CD4-positive, CD25-positive, alpha-beta regulatory T cell (primary cell): ENCODE results near the gene PINLYP. TPM values are rescaled to one million over a fixed set of nuclear protein-coding genes. Genes with fewer than 3 reads are reported as not detected.

Experiments
- ATAC-seq, 2 donors: fragments of 150-1000 bp; cut with Tn5 transposase; one replicate each; pipeline ENCODE4 v1.10.0; 2021; ENCODE audit warnings: low read depth in 2 of 2, moderate number of reproducible peaks in 2 of 2, moderate library complexity in 1 of 2
- DNase-seq, 3 donors: peaks; one replicate each; pipeline versions ENCODE4 v3.0.0 to v3.0.0-alpha.2; 2012 to 2022; ENCODE audit warnings: mixed read lengths in 1 of 3
- H3K27ac ChIP-seq: one replicate; pipeline ENCODE4 v1.7.0; 2013; ENCODE audit warnings: mild to moderate bottlenecking, low read length; ENCODE audit not compliant: insufficient read depth, poor library complexity, severe bottlenecking
- H3K27me3 ChIP-seq: one replicate; pipeline ENCODE4 v1.7.0; 2013; ENCODE audit warnings: low read length; ENCODE audit not compliant: control insufficient read depth, insufficient read depth
- H3K36me3 ChIP-seq: one replicate; pipeline ENCODE4 v1.7.0; 2013; ENCODE audit warnings: mild to moderate bottlenecking, low read length, moderate library complexity; ENCODE audit not compliant: control insufficient read depth, insufficient read depth
- H3K4me1 ChIP-seq: 2 replicates; pipeline ENCODE4 v1.7.0; 2013; ENCODE audit warnings: mild to moderate bottlenecking, low read length; ENCODE audit not compliant: insufficient read depth, control insufficient read depth, poor library complexity, severe bottlenecking
- H3K4me3 ChIP-seq: one replicate; pipeline ENCODE4 v1.7.0; 2013; ENCODE audit warnings: low read depth, mild to moderate bottlenecking, low read length, moderate library complexity
- H3K9me3 ChIP-seq, 2 experiments: 1 replicate in 1 of 2; 2 replicates in 1 of 2; pipeline ENCODE4 v1.7.0; 2013; ENCODE audit warnings: low read length in 2 of 2, mild to moderate bottlenecking in 1 of 2, moderate library complexity in 1 of 2; ENCODE audit not compliant: control insufficient read depth in 2 of 2
- H3K27ac Mint-ChIP-seq, 3 donors: one replicate each; pipeline ENCODE4 v1.8.0; 2020 to 2022; ENCODE audit warnings: mild to moderate bottlenecking in 3 of 3, mixed read lengths in 3 of 3, moderate library complexity in 2 of 3
- H3K27me3 Mint-ChIP-seq: one replicate; pipeline ENCODE4 v1.8.0; 2022; ENCODE audit warnings: mild to moderate bottlenecking, mixed read lengths
- H3K36me3 Mint-ChIP-seq: one replicate; pipeline ENCODE4 v1.8.0; 2020; ENCODE audit warnings: mixed read lengths
- H3K4me1 Mint-ChIP-seq, 4 donors: one replicate each; pipeline ENCODE4 v1.8.0; 2020 to 2022; ENCODE audit warnings: mixed read lengths in 4 of 4, mild to moderate bottlenecking in 1 of 4
- H3K4me3 Mint-ChIP-seq, 4 donors: one replicate each; pipeline ENCODE4 v1.8.0; 2020 to 2022; ENCODE audit warnings: mild to moderate bottlenecking in 4 of 4, mixed read lengths in 4 of 4, moderate library complexity in 3 of 4
- H3K9me3 Mint-ChIP-seq, 7 donors: one replicate each; pipeline ENCODE4 v1.8.0; 2020 to 2022; ENCODE audit warnings: mixed read lengths in 7 of 7, mild to moderate bottlenecking in 3 of 7, moderate library complexity in 2 of 7
- polyA plus RNA-seq, 4 donors: library from polyadenylated mRNA; unstranded; fragments of 300-500 nt; fragmentation: Illumina TruSeq; gene quantifications; one replicate each; pipeline ENCODE4 v1.2.3, GENCODE V29; 2021
- total RNA-seq: library from RNA; stranded (reverse); gene quantifications from one replicate; pipeline ENCODE4 v1.2.3, GENCODE V29; 2022

PINLYP gene
- total and polyA plus RNA-seq, 5 donors from 2014 or later: 0.42 to 1.3 (median 0.65) TPM; not detected in 1

DNA sequence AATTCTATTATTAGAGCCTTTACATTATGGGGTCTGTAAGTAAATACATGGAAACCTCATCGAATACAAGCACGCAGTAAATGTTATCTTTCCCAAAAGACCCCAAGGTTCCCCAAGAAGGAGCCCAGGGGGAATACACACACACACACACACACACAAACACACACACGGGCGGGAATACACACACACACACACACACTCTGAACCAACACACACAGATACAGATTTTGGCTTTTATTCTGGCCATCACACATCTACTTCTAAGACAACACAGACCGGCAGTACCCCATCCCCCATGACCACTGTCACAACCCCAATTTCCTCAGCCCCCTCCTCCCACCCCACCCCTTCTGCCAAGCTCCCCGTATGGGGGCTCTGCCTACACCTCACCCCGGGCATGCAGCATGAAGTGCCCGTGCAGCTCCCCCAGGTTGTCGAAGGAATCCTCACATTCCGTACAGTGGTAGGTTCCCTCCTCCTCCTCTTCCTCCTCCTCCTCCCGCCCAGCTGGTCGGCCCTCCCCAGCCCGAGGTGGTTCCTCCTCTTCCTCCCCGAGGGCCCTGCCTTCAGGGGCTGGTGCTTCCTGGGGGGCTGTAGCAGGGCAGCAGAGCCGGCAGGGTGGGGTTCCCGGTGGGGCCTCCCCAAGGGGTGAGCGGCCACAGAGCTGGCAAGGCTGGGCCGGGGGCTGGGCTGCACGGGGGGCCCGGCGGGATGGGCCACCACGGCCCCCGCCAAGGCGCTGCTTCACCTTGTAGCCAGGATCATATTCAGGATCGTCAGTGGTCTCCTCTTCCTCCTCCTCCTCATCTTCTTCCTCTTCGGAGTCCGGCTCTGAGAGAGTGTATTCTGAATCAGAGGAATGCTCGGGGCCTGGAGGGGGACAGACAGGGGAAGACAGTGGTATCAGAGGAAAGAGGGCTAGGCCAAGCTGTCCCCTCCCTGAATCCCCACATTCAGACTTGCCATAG is 31.9 kb downstream of the PINLYP start:
- Mint-ChIP-seq H3K4me1 (peaks cover 5 to 15% (median 9%) of the 10 kb centered on the region in 4 donors), H3K27me3 (no peaks in the 10 kb centered on the region), H3K9me3 (no peaks in the 10 kb centered on the region), H3K36me3 (peaks cover 14% of the 10 kb centered on the region), H3K4me3 (no peak overlapping the region), H3K27ac (no peak overlapping the region)
- no peaks in the 10 kb centered on the region for H3K4me1 ChIP-seq
- H3K27ac ChIP-seq: no peak overlapping the region
- DNase-seq (no peak), ATAC-seq (no peak)
- peaks cover 17% of the 10 kb centered on the region for H3K36me3 ChIP-seq
- H3K27me3 ChIP-seq: no peaks in the 10 kb centered on the region
- H3K4me3 ChIP-seq: no peak overlapping the region
- no peaks in the 10 kb centered on the region for H3K9me3 ChIP-seq

DNA sequence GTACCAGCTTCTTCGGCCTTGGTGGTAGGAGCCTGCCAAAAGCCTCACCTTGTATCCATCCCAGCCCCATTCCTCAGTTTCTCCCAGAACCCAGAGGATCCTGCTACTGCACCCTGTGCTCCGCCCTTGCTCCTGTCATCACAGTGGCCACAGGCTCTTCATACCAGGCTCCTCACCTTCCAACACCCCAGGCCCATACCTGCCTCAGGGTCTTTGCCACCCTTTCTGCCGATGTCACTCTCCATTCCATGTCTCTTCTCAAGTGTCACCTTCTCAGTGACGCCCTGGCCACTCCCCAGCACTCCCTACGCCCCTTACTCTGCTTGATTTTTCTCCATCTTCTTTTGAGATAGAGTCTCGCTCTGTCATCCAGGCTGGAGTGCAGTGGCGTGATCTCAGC is 34.3 kb downstream of the PINLYP start:
- Histone ChIP-seq H3K9me3 (no peaks in the 10 kb centered on the region), H3K27me3 (no peaks in the 10 kb centered on the region), H3K4me1 (no peaks in the 10 kb centered on the region), H3K27ac (no peak overlapping the region), H3K36me3 (peaks cover 25% of the 10 kb centered on the region), H3K4me3 (no peak overlapping the region)
- no peak overlapping the region for H3K4me3 Mint-ChIP-seq
- H3K36me3 Mint-ChIP-seq: peaks cover 17% of the 10 kb centered on the region
- H3K4me1 Mint-ChIP-seq: peaks cover 8 to 19% (median 15%) of the 10 kb centered on the region in 4 donors
- H3K27ac Mint-ChIP-seq: peak overlapping the region in 1 of 3 donors; percentile 62
- ATAC-seq (no peak), DNase-seq (no peak)
- no peaks in the 10 kb centered on the region for H3K9me3 Mint-ChIP-seq
- H3K27me3 Mint-ChIP-seq: no peaks in the 10 kb centered on the region

GRCh38 chr19:43610493-43610892 is 34.9 kb downstream of the PINLYP start:
- H3K27me3 ChIP-seq: no peaks in the 10 kb centered on the region
- ATAC-seq (no peak), DNase-seq (no peak)
- Mint-ChIP-seq H3K27me3 (no peaks in the 10 kb centered on the region), H3K27ac (peak overlapping the region in 2 of 3 donors; percentile 62 to 76), H3K4me1 (peaks cover 8 to 20% (median 16%) of the 10 kb centered on the region in 4 donors), H3K9me3 (no peaks in the 10 kb centered on the region), H3K36me3 (peaks cover 17% of the 10 kb centered on the region), H3K4me3 (no peak overlapping the region)
- H3K4me1 ChIP-seq: no peaks in the 10 kb centered on the region
- peaks cover 25% of the 10 kb centered on the region for H3K36me3 ChIP-seq
- no peak overlapping the region for H3K4me3 ChIP-seq
- H3K27ac ChIP-seq: no peak overlapping the region
- H3K9me3 ChIP-seq: no peaks in the 10 kb centered on the region

- Histone ChIP-seq H3K27me3 (no peaks in the 10 kb centered on the region), H3K9me3 (no peaks in the 10 kb centered on the region), H3K4me3 (no peak within 1 kb of the TSS), H3K36me3 (peaks cover 25% of the 10 kb centered on the region), H3K4me1 (no peaks in the 10 kb centered on the region), H3K27ac (no peak within 1 kb of the TSS)
- DNase-seq: no peak
- peak within 1 kb of the TSS in 2 of 3 donors; percentile 9 to 46 for H3K27ac Mint-ChIP-seq
- H3K36me3 Mint-ChIP-seq: peaks cover 17% of the 10 kb centered on the region
- no peak within 1 kb of the TSS for H3K4me3 Mint-ChIP-seq
- no peak for ATAC-seq
- no peaks in the 10 kb centered on the region for H3K9me3 Mint-ChIP-seq
- no peaks in the 10 kb centered on the region for H3K27me3 Mint-ChIP-seq
- H3K4me1 Mint-ChIP-seq: peaks cover 8 to 28% (median 21%) of the 10 kb centered on the region in 4 donors
These were observed 36.2 kb downstream of the PINLYP start, which contains the start of gene SRRM5 for GRCh38 chr19:43611788-43612187. Gene SRRM5, plus strand, starts transcription at chr19:43612088. Its CDS starts 34 bp downstream, at chr19:43612122.

DNA sequence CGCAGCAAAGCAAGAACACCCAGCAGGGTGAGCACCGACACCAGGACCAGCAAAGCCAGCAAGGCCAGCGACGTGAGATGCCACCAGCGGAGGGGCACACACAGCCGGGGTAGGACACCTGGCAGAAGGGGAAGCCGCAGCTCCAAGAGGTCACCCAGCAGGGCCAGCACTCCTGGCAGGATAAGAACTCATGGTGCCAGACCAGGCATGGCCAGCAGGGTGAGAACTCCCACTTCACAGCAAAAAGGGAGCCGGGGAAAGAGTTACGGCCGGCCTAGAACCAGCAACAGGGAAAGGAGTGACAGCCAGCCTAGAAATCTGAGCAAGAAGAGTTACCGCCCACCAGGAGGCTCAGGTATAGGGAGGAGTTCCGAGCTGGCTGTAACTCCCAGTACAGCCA is 36.8 kb downstream of the PINLYP start:
- no peak for ATAC-seq
- H3K27ac Mint-ChIP-seq: peak overlapping the region in 1 of 3 donors; percentile 9
- Histone ChIP-seq H3K4me1 (no peaks in the 10 kb centered on the region), H3K27me3 (no peaks in the 10 kb centered on the region), H3K36me3 (peaks cover 25% of the 10 kb centered on the region), H3K27ac (no peak overlapping the region), H3K4me3 (no peak overlapping the region), H3K9me3 (no peaks in the 10 kb centered on the region)
- no peaks in the 10 kb centered on the region for H3K27me3 Mint-ChIP-seq
- peaks cover 17% of the 10 kb centered on the region for H3K36me3 Mint-ChIP-seq
- DNase-seq: no peak
- H3K4me1 Mint-ChIP-seq: peaks cover 8 to 33% (median 23%) of the 10 kb centered on the region in 4 donors
- no peaks in the 10 kb centered on the region for H3K9me3 Mint-ChIP-seq
- no peak overlapping the region for H3K4me3 Mint-ChIP-seq

DNA sequence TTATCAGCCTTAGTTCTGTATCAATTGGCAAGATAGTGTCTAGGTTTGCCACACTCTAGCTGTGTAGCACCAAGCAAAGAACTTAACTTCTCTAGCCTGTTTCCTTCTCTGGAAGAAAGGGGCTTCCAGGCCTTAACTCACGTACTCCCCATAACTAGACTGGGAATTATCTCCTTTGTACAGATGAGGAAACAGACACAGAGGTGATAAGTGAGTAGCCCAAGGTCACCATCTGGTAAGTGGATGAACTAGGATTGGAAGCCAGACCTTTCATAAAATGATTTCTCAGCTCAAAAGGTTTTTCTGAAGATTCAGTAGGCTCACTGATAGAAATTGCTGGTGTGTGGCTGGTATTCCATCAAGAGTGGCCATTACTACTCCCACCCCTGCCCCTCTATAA is 40.7 kb downstream of the PINLYP start:
- Mint-ChIP-seq H3K27ac (peak overlapping the region in 1 of 3 donors; percentile 35), H3K9me3 (no peaks in the 10 kb centered on the region), H3K4me1 (peaks cover 13 to 46% (median 28%) of the 10 kb centered on the region in 4 donors), H3K36me3 (peaks cover 11% of the 10 kb centered on the region), H3K4me3 (peak overlapping the region in 1 of 4 donors; percentile 51), H3K27me3 (no peaks in the 10 kb centered on the region)
- Histone ChIP-seq H3K27ac (no peak overlapping the region), H3K9me3 (no peaks in the 10 kb centered on the region), H3K4me1 (peaks cover 18% of the 10 kb centered on the region), H3K27me3 (no peaks in the 10 kb centered on the region), H3K36me3 (peaks cover 23% of the 10 kb centered on the region), H3K4me3 (no peak overlapping the region)
- DNase-seq: no peak
- ATAC-seq: no peak

GRCh38 chr19:43616954-43617353 is 41.4 kb downstream of the PINLYP start:
- peaks cover 18% of the 10 kb centered on the region for H3K4me1 ChIP-seq
- no peak for DNase-seq
- peak overlapping the region in 1 of 3 donors; percentile 35 for H3K27ac Mint-ChIP-seq
- no peaks in the 10 kb centered on the region for H3K9me3 Mint-ChIP-seq
- H3K27me3 ChIP-seq: no peaks in the 10 kb centered on the region
- peaks cover 19% of the 10 kb centered on the region for H3K36me3 ChIP-seq
- H3K27ac ChIP-seq: no peak overlapping the region
- H3K4me1 Mint-ChIP-seq: peaks cover 15 to 44% (median 27%) of the 10 kb centered on the region in 4 donors
- H3K4me3 ChIP-seq: no peak overlapping the region
- H3K4me3 Mint-ChIP-seq: peak overlapping the region in 3 of 4 donors; percentile 51 to 64 (median 55)
- H3K27me3 Mint-ChIP-seq: no peaks in the 10 kb centered on the region
- ATAC-seq: no peak
- H3K36me3 Mint-ChIP-seq: peaks cover 9% of the 10 kb centered on the region
- H3K9me3 ChIP-seq: no peaks in the 10 kb centered on the region
